ENCODE data around the gene FTO.
A peak's percentile ranks its signal among the peaks of the same experiment; 100 is the strongest.

The FTO gene

GRCh38 chr16:53915452-53916160 lies 211.7 kb downstream of the FTO start:
- H3K4me3 ChIP-seq (ENCODE audit: low read depth, low read length): no peak overlapping the region
- no peak for TF ChIP-seq CTCF (conservative IDR thresholded peaks at IDR 0.05; ENCODE audit: low read depth, low read length)
- DNase-seq (ENCODE audit: low read depth): no peak

GRCh38 chr16:53920988-53921387 lies 217.0 kb downstream of the FTO start:
- TF ChIP-seq CTCF (conservative IDR thresholded peaks at IDR 0.05; ENCODE audit: low read depth, low read length): no peak
- no peak for DNase-seq (ENCODE audit: low read depth)
- no peak overlapping the region for H3K4me3 ChIP-seq (ENCODE audit: low read depth, low read length)

- DNase-seq (ENCODE audit: low read depth): no peak
- TF ChIP-seq CTCF (conservative IDR thresholded peaks at IDR 0.05; ENCODE audit: low read depth, low read length): no peak
- H3K4me3 ChIP-seq (ENCODE audit: low read depth, low read length): no peak overlapping the region
Observed at GRCh38 chr16:53922067-53922806, 218.3 kb downstream of the FTO start.

GRCh38 chr16:53922807-53923571 lies 219.0 kb downstream of the FTO start:
- no peak for TF ChIP-seq CTCF (conservative IDR thresholded peaks at IDR 0.05; ENCODE audit: low read depth, low read length)
- H3K4me3 ChIP-seq (ENCODE audit: low read depth, low read length): no peak overlapping the region
- DNase-seq (ENCODE audit: low read depth): no peak

GRCh38 chr16:53924331-53925106 lies 220.6 kb downstream of the FTO start:
- peak; percentile 17 for DNase-seq (ENCODE audit: low read depth)
- TF ChIP-seq CTCF (conservative IDR thresholded peaks at IDR 0.05; ENCODE audit: low read depth, low read length): no peak
- no peak overlapping the region for H3K4me3 ChIP-seq (ENCODE audit: low read depth, low read length)

GRCh38 chr16:53925107-53925410 lies 221.1 kb downstream of the FTO start:
- no peak for DNase-seq (ENCODE audit: low read depth)
- H3K4me3 ChIP-seq (ENCODE audit: low read depth, low read length): no peak overlapping the region
- TF ChIP-seq CTCF (conservative IDR thresholded peaks at IDR 0.05; ENCODE audit: low read depth, low read length): no peak
